DMS53 (cell line): ENCODE measurements around the gene FOXJ1.

Experiments
- DNase-seq: peaks from one replicate; lab custom pipeline; 2025; lab: John Stamatoyannopoulos, UW

The FOXJ1 gene

DNA sequence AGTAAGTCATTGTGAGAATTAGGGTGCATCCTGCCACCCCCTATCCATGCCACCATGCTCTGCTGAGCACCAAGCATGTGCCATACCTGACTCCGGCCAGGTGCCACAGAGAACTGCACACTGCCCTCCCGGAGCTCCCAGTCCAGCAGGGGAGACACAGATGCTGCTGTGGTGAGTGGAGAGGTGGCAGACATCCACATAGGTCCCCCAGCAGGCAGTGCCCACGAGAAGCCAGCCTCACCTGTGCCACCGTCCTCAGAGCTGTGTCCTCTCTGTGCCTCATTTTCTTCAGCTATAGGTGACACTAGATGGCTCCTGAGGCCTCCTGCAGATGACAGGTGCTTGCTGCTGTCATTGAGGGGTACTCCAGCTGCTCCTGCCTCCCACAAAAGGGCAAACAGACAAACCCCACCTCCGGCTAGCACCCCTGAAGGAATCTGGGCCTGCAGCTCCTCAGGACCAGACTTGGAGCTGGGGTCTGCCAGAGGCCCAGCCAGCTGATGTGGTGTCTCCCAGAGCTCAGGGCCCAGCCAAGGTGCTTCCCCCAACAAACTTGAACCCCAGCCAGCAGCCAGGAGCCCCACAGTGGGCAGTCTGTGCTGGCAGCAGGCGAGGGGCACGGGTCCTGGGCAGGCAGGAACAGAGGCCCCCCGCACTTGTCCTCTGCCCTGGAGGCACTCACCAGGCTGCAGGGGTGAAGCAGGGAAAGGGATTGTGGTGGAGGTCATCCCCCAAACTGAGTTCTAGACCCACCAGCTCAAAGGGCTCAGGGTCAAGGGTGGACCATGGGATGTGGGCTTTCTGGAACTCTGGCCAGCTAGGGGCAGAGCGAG lies 17.1 kb downstream of the FOXJ1 start:
- peak; percentile 71 for DNase-seq

DNA sequence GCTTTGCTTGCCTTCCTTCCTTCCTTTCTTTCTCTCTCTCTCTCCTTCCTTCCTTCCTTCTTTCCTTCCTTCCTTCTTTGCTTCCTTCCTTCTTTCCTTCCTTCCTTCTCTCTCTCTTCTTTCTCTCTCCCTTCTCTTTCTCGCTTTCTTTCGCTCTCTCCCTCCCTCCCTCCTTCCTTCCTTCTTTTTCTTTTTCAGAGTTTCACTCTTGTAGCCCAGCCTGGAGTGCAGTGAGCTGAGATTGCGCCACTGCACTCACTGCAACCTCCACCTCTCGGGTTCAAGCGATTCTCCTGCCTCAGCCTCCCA lies 17.9 kb downstream of the FOXJ1 start:
- no peak for DNase-seq

DNA sequence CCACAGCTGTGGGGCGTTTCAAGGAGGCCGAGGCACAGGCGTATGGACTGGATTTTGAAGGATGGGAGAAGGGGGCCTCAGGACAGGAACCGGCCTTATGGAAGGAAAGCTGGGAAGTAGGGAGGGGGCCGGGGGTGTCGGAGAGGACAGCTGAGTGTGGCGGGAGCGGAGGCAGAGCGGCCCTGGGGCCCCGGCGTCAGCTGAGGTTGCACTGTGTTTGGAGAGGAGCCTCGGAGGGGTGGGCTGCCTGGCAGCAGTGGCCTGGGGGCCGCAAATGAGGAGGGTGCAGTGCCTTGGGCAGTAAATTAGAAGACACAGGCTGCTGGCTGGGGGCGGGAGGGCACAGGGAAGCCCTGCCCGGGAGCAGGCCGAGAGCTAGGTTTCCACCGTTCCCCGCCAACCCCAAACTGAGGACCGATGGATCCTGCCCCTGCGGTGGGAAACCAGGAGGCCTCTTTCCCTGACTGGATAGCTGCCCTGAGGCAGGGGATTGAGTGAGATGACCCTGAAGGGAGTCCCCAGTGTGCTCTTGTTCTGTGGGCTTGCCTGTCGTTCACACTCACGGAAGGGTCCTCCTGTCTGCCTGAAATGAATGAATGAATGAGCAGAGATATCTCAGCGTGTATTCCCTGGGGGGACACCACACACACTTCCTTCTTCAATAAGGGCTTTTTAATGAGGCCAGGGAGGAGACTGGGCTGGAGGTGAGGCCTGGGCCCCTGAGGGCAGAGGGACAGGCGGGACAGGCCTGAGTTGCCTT lies 18.4 kb downstream of the FOXJ1 start:
- peak; percentile 20 for DNase-seq

DNA sequence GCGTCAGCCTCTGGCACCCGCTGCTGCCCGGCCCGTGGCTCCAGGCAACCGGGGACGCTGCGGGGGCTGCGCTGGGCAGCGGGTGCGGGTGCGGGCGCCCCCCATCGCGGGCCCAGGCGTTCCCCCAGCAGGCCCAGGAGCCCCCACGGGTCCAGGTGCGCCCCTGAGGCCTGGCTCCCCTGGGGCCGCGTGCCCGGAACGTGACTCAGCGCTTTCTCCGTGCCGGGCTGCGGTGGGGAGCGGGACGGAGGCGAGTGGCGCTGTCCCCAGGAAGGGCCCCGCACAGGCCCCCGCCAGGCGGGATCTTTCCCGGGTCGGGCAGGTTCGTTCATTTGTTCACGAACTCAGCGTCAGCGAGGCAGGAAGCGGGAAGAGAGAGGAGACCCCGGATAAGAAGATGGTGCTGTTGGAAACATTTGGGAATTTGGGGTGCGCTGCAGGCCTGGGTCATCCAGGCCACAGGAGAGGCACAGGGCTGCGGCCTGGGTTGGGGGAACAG lies 19.1 kb downstream of the FOXJ1 start:
- no peak for DNase-seq

DNA sequence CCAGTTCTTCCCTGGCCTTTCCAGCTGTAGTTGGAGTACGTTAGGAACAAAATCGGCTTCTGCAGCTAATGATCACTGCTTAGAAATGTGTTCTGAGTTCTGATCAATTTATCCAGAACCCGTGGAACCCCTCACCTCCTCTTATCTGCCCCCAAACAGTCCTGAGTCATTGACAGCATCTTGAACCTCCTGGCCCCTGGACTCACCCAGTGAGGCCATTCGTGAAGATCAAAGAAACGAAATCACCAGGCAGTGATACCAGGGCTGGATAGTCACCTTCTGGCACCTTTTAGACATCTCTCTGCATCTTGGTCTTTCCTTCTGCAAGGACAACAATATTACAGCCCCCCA lies 20.4 kb downstream of the FOXJ1 start:
- DNase-seq = no peak

DNA sequence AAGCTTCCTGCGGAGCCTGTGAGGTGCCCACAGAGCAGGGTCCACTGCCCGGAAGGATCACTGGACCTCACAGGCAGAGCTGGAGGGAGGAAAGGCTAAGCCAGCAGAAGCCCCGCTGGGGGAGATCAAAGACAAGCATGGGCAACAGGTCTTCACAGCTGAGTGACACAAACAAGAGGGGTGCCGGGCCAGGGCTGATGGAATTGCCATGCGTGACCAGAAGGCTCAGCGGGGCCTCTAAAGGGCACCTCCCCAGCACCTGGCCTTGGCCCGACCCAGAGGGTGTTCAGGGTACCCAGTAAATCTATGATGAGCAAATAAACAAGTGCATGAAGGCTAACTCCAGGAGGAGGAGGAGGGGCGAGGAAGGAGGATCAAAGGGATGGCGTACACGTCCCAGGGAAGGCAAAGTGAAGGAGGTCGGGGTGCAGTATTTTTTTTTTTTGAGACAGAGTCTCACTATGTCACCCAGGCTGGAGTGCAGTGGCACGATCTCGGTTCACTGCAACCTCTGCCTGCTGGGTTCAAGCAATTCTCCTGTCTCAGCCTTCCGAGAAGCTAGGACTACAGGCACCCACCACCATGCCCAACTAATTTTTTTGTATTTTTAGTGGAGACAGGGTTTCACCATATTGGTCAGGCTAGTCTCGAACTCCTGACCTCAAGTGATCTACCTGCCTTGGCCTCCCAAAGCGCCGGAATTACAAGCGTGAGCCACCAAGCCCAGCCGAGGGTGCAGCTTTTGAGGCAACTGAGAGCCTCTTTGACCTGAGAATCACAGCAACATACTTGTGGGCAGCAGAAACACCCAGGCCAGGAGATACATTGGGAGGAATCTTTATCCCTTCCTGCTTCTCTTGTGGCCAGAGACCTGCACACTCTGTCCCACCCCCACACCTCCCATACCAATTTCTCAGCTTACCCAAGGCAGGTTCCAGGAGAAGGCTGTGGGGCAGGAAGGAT lies 21.4 kb downstream of the FOXJ1 start:
- DNase-seq = no peak

DNA sequence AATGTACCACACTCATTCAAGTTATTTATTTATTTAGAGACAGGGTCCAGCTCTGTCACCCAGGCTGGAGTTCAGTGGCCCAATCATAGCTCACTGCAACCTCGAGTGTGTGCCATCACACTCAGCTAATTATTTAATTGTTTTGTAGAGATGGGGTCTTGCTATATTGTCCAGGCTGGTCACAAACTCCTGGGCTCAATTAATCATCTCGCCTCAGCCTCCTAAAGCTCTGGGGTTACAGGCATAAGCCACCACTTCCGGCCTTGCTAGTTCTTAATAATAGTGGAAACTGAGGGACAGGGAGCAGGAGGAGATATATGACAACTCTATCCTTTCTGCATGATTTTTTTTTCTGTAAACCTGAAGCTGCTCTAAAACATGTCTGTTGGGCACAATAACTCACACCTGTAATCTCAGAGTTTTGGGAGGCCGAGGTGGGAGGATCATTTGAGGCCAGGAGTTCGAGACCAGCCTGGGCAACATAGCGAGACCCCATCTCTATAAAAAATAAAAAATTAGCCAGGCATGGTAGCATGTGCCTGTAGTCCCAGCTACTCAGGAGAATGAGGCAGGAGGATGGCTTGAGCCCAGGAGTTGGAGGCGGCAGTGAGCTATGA lies 25.8 kb downstream of the FOXJ1 start:
- DNase-seq = no peak

DNA sequence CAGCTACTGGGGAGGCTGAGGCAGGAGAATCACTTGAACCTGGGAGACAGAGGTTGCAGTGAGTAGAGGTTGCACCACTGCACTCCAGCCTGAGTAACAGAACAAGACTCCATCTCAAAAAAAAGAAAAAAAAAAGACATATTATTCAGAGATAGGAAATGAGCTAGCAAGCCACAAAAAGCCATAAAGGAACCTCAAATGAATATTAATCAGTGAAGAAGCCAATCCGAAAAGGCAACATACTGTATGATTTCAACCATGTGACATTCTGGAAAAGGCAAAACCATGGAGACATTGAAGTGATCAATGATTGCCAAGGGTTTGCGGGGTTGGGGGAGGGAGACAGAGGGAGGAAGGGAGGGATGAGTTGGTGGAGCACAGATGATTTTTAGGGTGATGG lies 29.1 kb downstream of the FOXJ1 start:
- no peak for DNase-seq

DNA sequence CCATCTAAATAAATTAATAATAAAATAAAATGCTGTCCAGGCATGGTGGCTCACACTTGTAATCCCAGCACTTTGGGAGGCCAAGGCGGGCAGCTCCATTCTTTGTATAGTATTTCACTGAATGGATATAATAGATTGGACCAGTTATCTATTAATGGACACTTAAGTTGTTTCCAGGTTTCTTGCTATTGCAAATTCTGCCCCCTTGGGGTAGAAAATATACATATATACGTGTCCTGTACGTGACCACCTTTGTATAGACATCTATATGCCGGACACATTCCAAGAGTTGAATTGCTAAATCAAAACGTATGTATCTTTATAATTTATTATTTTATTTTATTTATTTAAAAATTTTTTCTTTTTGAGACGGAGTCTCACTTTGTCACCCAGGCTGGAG lies 33.5 kb downstream of the FOXJ1 start:
- DNase-seq = peak; percentile 58

DNA sequence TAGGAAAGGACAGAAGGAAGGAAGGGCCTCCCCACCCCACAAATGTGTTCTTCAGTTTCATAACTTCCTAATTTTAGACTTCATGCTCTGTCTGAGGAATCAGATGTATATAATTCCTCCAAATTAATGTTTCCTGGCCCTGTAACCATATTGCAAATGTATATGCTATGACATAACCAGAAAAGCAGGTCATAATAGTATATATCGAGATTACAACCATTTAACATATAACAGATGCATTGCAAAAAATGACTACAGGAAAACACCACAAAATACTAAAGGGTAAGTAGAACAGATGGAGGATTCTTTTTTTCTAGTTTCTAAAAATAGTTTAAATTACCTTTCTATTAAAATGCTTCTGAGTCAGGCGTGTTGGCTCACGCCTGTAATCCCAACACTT lies 34.3 kb downstream of the FOXJ1 start:
- no peak for DNase-seq

DNA sequence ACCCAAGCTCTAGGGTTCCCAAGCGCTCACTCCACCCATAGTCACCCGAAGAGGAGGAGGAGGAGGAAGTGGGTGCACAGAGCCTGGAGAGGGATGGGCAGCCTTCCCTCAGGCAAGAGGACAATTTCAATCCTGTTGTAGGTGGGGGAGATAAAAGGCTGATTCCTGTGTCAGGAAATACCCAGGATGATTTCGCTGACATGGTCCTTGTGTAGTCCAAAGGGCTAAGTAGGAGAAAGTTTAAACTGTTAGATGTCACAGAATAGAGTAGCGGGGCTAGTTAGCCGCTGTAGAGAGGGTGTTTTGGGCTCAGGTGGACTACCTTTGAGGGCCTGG lies 36.2 kb downstream of the FOXJ1 start:
- DNase-seq = no peak

DNA sequence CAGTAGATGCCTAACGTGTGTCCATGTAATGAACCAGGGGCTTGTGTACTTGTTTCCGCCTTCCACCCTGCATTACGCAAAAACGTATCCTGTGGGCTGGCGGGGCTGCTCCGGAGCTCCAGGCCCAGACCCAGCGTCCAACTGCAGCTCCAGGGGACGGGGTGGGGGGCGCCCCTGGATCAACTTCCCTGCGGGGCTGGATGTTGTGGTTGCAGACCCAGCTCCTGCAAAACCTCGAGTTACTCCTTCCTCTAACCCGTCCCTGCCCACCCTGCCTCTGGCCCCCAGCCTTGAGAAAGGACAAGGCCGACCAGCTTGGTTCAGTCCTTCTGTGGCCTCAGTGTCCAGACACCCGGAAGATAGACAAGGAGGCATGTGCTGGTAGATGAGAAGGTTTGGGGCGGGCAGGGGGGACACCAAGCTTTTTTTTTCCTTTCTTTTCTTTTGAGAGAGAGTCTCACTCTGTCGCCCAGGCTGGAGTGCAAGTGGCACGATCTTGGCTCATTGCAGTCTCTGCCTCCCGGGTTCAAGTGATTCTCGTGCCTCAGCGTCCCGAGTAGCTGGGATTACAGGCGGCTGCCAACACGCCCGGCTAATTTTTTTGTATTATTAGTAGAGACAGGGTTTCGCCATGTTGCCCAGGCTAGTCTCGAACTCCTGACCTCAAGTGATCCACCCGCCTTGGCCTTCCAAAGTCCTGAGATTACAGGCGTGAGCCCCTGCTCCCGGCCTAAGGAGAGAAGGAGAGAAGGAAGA lies 36.7 kb downstream of the FOXJ1 start:
- DNase-seq = peak; percentile 45

DNA sequence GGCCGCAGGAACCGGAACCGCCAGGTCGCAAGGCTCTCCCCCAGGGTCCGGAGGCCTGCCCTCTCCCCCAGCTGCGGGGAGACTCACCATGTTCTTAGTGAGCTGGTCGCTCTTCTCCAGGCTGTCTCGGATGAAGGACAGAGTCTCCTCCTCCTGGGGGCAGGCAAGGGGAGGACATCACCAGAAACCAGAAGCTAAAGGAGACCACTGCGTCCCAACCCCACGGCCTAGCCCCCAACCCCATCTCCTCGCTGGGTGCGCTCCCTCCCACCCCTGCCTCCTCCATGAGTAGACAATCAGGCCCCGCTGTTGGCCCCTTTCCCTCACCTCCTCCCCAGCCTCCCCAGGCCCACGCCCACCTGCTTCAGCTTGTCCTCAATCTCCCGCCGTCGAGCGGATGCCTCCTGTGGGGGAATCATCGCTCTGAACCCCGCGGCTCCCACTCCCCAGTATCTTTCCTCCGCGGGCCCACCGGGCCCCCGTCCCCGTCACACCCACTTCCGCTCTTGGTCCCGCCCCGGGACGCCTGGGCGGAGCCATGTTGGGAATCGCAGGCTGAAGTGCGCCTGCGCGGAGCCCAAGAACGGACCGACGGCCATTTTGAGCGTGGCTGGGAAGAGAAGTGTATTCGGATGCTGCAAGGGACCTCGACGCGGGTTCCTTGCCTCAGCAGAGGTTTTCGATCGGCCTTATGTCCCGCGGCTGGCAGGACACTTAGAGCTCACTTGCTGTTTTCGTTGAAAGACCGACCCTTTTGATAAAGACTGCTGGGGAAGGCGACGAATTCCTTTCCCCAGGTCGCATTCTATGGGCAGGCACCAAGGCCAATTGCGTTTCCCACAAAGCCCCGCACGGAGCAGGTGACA lies 37.5 kb downstream of the FOXJ1 start, which contains the start of gene EXOC7:
Gene EXOC7 (minus strand): TSS at position 514 of the 866 bp plus-strand sequence. CDS start 95 bp downstream, at position 419.
- peak; percentile 96 for DNase-seq

DNA sequence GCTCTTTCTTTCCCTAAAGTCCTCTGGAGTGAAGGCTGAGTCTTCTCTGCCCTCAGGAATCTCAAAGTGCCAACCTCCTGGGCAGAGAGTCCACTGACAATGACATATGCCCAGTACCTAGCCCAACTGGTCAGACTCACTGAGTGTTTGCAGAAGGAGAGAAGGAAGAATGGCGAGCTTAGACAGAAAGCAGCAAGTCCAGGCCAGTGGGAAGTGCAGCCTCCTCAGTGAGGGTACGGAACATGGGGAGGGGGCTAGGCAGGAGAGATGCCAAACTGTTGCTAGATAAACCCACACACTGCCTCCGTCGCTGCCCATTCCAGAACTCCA lies 38.1 kb downstream of the FOXJ1 start:
- DNase-seq = peak; percentile 55

DNA sequence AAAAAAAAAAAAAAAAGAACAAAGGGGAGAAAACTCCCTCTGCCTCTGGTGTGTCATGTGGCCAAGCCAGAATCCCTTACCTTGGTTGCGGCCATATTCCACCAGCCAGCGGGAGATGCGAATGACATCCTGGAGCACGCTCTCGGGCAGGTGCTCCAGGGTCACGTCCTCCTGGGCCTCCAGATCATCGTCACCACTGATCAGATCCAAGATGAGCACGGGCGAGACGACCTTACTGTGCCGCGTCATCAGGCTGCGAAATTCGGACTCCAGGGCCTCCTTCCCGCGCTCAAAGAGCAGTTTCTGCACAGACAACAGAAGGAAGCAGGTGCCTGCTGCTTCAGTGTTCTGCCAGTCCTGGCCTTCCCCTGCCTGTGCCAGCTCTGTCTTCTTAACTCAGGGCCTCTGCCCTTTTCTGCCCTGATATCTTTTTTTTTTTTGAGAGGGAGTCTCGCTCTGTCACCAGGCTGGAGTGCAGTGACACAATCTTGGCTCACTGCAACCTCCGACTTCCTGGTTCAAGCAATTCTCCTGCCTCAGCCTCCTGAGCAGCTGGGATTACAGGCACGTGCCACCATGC lies 43.2 kb downstream of the FOXJ1 start:
- DNase-seq = no peak

DNA sequence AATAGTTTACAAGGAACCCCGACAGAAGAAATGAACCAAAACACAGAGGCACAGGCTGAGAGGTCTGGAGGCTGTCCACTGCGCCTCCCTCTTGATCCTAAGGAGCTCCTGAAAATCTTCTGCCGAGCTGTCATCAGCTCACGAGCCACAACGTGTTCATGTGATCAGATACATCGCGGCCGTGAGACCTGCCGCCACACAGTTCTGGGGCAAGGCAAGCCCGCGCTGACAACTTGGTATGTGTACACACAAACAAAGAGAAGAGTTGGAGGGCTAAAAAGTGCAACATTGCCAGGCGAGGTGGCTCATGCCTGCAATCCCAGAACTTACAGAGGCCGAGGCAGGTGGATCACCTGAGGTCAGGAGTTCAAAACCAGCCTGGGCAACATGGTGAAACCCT lies 45.1 kb downstream of the FOXJ1 start:
- no peak for DNase-seq

DNA sequence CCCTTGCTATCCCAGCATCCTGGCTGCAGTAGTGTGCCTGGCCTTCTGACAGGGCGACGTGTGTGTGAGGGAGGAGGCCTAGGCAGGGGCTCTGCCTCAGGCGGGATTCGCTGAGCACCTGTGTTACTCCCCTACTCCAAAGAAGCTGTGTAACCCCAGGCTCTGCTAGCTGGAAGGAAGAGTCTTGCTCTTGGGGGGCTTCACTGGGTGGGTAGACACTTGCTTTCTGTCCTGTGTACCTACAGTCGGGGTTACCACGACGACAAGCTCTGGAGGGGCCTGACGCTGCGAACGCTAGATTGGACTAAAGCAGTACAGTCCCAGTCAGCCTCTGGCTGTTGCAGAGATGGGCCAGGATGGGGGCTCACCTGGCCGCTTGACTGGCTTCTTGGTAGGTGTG lies 47.0 kb downstream of the FOXJ1 start:
- no peak for DNase-seq

DNA sequence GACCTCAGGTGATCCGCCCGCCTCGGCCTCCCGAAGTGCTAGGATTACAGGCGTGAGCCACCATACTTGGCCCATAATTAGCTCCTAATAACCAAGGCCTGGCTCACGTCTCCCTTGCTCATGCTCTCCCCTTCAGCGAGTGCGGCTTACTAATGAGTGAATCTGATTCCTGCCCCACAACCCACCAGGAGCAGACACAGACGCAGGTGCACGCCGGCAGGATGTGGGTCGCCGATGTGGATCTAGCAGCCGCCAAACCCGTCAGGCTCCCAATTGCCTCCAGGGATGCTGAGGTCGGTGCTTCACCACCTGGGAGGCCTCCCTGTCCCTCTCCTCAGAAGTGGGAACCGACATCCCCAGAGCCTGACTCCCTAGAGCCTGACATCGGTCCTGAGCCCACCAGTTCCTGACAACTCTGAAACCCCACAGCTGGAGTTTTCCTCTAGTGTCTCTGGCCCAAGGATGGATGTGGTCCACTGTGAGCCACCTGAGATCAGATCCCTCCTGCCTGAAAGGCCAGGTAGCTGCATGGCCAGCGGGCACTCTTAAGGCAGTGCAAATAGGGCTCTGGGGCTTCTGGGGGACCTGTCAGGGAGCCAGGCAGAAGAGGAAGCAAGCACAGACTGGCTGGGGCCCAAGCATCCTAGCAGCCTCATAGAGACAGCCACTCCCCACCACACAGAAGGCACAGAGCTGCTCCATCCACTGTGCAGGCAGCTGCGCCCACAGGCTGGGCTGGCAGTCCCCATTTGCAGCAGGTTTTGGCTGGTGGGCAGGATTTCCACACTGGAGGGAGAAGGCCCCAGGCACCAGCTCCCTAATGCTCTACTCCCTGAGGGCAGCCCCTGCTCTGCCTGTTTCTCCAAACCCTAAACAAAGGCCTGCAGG lies 48.3 kb downstream of the FOXJ1 start:
- no peak for DNase-seq
